GM12878 (cell line): Measurements from ENCODE around the gene CACNA1E. TPM values are rescaled to one million over a fixed set of nuclear protein-coding genes. Genes with fewer than 3 reads are reported as not detected.

Experiments
- ATAC-seq: fragments of 200-7000 bp; cut with Tn5 transposase; 3 replicates; pipeline ENCODE4 v1.9.1; 2020; ENCODE audit warnings: mild to moderate bottlenecking, moderate library complexity
- BruUV-seq: library from RNA; stranded (reverse); fragments of 400-500 nt; replicated peaks from 2 replicates; lab custom pipeline; 2021; lab: Mats Ljungman, UMichigan
- CTCF ChIA-PET: fragments of 300-600 bp; sonication (Branson Sonifier 250); formaldehyde crosslinking; extraction: SDS; loops from one replicate; lab custom pipeline; 2021; ENCODE audit warnings: inconsistent platforms; lab: Yijun Ruan, JAX
- POLR2A ChIA-PET: fragments of 350-600 bp; formaldehyde crosslinking; extraction: SDS; loops from one replicate; lab custom pipeline; 2021; ENCODE audit warnings: inconsistent platforms; lab: Charles Lee
- RAD21 ChIA-PET: fragments of 300-600 bp; sonication (Branson Sonifier 250); formaldehyde crosslinking; loops from one replicate; lab custom pipeline; 2023; ENCODE audit warnings: antibody characterized with exemption; ENCODE audit not compliant: unreplicated experiment; lab: Charles Lee
- SMC1A ChIA-PET: fragments of 300-600 bp; sonication (Branson Sonifier 250); formaldehyde crosslinking; loops from one replicate; lab custom pipeline; 2023; ENCODE audit not compliant: unreplicated experiment, uncharacterized antibody; lab: Charles Lee
- DNase-seq: peaks from one replicate; pipeline ENCODE4 v3.0.0-alpha.2; 2011; ENCODE audit warnings: low read depth, low spot score
- FAIRE-seq: peaks from 3 replicates; lab custom pipeline; 2011; peaks lifted over from hg19 to GRCh38; lab: Jason Lieb, UNC
- H2AFZ ChIP-seq: 2 replicates; pipeline ENCODE4 v1.6.0; 2011; ENCODE audit warnings: low read depth, low read length, control low read depth; ENCODE audit not compliant: control insufficient read depth
- H3K27ac ChIP-seq: 2 replicates; pipeline ENCODE4 v1.5.1; 2011; ENCODE audit warnings: control low read depth; ENCODE audit not compliant: control insufficient read depth, insufficient read depth
- H3K27me3 ChIP-seq, 2 experiments: replicated peaks in 1 of 2; 2 replicates each; pipeline versions ENCODE4 v1.6.0 to v1.6.1; 2011; ENCODE audit warnings: low read length in 1 of 2; ENCODE audit not compliant: control insufficient read depth in 2 of 2, insufficient read depth in 2 of 2
- H3K36me3 ChIP-seq, 2 experiments: 2 replicates each; pipeline ENCODE4 v1.5.1; 2011; ENCODE audit warnings: low read length in 1 of 2; ENCODE audit not compliant: control insufficient read depth in 2 of 2, insufficient read depth in 2 of 2
- H3K4me1 ChIP-seq: 2 replicates; pipeline ENCODE4 v1.6.1; 2011; ENCODE audit warnings: mild to moderate bottlenecking, low read length, moderate library complexity, mixed read lengths; ENCODE audit not compliant: control insufficient read depth, insufficient read depth
- H3K4me2 ChIP-seq: 2 replicates; pipeline ENCODE4 v1.6.0; 2011; ENCODE audit warnings: control low read depth; ENCODE audit not compliant: control insufficient read depth, insufficient read depth
- H3K4me3 ChIP-seq: fragments of 200-600 bp; sonication (generic); 2 replicates; pipeline ENCODE4 v1.5.1; 2016
- H3K79me2 ChIP-seq: 2 replicates; pipeline ENCODE4 v1.6.0; 2011; ENCODE audit warnings: low read length; ENCODE audit not compliant: control insufficient read depth, insufficient read depth
- H3K9ac ChIP-seq: 2 replicates; pipeline ENCODE4 v1.8.0; 2011; ENCODE audit warnings: low read length, control low read depth, mixed read lengths; ENCODE audit not compliant: control insufficient read depth, insufficient read depth
- H3K9me3 ChIP-seq: replicated peaks from 3 replicates; pipeline ENCODE4 v1.5.1; 2011; ENCODE audit warnings: mild to moderate bottlenecking, low read length; ENCODE audit not compliant: control insufficient read depth, insufficient read depth
- H4K20me1 ChIP-seq: 2 replicates; pipeline ENCODE4 v1.6.0; 2011; ENCODE audit not compliant: control insufficient read depth, insufficient read depth
- BHLHE40 ChIP-seq, 2 experiments: fragments of 450-650 bp in 1 of 2; IDR thresholded peaks; 2 replicates each; pipeline ENCODE4 v1.6.1; 2011 to 2017; ENCODE audit warnings: low read depth in 2 of 2, borderline replicate concordance in 1 of 2, improper control_type of control experiment in 1 of 2, low read length in 1 of 2, mild to moderate bottlenecking in 1 of 2
- HDAC2 ChIP-seq: fragments of 200-600 bp; sonication (generic); IDR thresholded peaks from 2 replicates; pipeline ENCODE4 v1.6.1; 2017
- MTA3 ChIP-seq: IDR thresholded peaks from 2 replicates; pipeline ENCODE4 v1.6.1; 2012; ENCODE audit warnings: low read length, inconsistent platforms, borderline replicate concordance
- NFYA ChIP-seq: IDR thresholded peaks from 2 replicates; pipeline ENCODE4 v1.6.1; 2011; ENCODE audit warnings: low read depth, mild to moderate bottlenecking, low read length, improper control_type of control experiment, borderline replicate concordance
- PAX5 ChIP-seq: IDR thresholded peaks from 2 replicates; pipeline ENCODE4 v1.6.1; 2011; ENCODE audit warnings: low read depth, low read length, borderline replicate concordance
- POLR2AphosphoS5 ChIP-seq: IDR thresholded peaks from 2 replicates; pipeline ENCODE4 v1.6.1; 2011; ENCODE audit warnings: mild to moderate bottlenecking, low read length, inconsistent platforms
- SPI1 ChIP-seq: IDR thresholded peaks from 2 replicates; pipeline ENCODE4 v1.6.1; 2011; ENCODE audit warnings: low read depth, mild to moderate bottlenecking, low read length, moderate library complexity, borderline replicate concordance; ENCODE audit not compliant: insufficient read depth
- TCF12 ChIP-seq: IDR thresholded peaks from 2 replicates; pipeline ENCODE4 v1.6.1; 2011; ENCODE audit warnings: low read depth, mild to moderate bottlenecking, low read length
- WGBS: methylation state at CpG from one replicate; pipeline ENCODE4 v1.1.6; 2016; ENCODE audit warnings: low lambda C conversion rate; ENCODE audit not compliant: insufficient replicate concordance, insufficient coverage; ENCODE audit errors: missing lambda C conversion rate; 5-methylcytosine and 5-hydroxymethylcytosine counted together
- in situ Hi-C: fragments of 300-500 bp; cut with MboI; formaldehyde crosslinking; loops from 9 replicates; pipeline ENCODE4 v1.14.3; 2018; ENCODE audit warnings: mixed read lengths
- intact Hi-C: fragments of 100-400 bp; cut with micrococcal nuclease; formaldehyde crosslinking; loops from one replicate; pipeline ENCODE4 v1.14.2; 2022; ENCODE audit not compliant: unreplicated experiment
- polyA plus RNA-seq, 11 experiments: library from polyadenylated mRNA; depleted of rRNA in 4 of 11; unstranded in 6 of 11; stranded (reverse) in 5 of 11; fragments of >200 nt; fragmentation: Nextera tagmentation in 4 of 11; fragmentation: Illumina TruSeq in 1 of 11; extraction: Ambion mirVana in 4 of 11; extraction: Trizol in 1 of 11; gene quantifications; 1 replicate in 1 of 11; 2 replicates in 10 of 11; pipeline versions ENCODE4 v1.2.1 to v1.2.3, GENCODE V29; 2011 to 2016; ENCODE audit warnings: inconsistent platforms in 2 of 11, missing spikeins in 2 of 11, low read depth in 1 of 11
- total RNA-seq, 4 experiments: library from RNA; depleted of rRNA in 3 of 4; stranded (reverse); fragments of >200 nt in 3 of 4; fragmentation: Illumina TruSeq in 1 of 4; extraction: Trizol in 1 of 4; gene quantifications; 2 replicates each; pipeline versions ENCODE4 v1.2.1 to v1.2.3, GENCODE V29; 2013 to 2021
- TF ChIP-seq, protein P1 (sequence below): fragments of 450-650 bp; IDR thresholded peaks from 2 replicates; pipeline ENCODE4 v1.6.1; 2017; ENCODE audit warnings: mild to moderate bottlenecking, moderate library complexity
- TF ChIP-seq, protein P2 (sequence below): fragments of 450-650 bp; IDR thresholded peaks from 2 replicates; pipeline ENCODE4 v1.6.1; 2018; ENCODE audit warnings: borderline replicate concordance, mild to moderate bottlenecking; ENCODE audit not compliant: partially characterized antibody

Gene CACNA1E
- total and polyA plus RNA-seq, 10 of the 15 experiments (the other 5 are each of a cell fraction or from before 2014, with no cell fraction given), result 0.57 to 22.0 (median 8.5) TPM

DNA sequence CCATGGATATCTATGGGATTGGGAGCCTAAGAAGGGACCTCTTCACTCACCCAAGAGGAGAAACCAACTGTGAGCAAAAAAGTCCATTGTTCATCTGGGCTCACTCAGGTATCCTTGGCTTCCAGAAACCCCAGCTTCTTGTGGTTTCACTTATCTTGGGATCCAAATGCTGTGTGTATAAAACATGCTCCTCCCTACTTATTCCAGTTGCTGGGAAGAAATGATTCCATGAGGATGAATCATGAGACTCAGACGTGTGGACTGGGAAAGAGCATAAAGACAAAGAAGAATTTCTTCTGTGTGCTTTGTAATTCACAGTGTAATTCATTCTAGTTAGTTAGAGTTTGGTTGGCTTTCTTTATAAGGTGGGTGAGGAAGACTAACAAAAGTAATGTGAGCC is 294.5 kb downstream of the CACNA1E start:
- Histone ChIP-seq H2AFZ (no peak overlapping the region), H3K27ac (no peak overlapping the region), H3K4me3 (no peak overlapping the region), H3K9ac (no peak overlapping the region), H4K20me1 (no peaks in the 10 kb centered on the region), H3K36me3 (peaks cover 0 to 1% of the 10 kb centered on the region in 2 experiments; a peak in 1 of 4 replicates), H3K9me3 (no peaks in the 10 kb centered on the region), H3K4me2 (no peak overlapping the region), H3K4me1 (no peaks in the 10 kb centered on the region), H3K27me3 (no peaks in the 10 kb centered on the region), H3K79me2 (no peaks in the 10 kb centered on the region)
- in situ Hi-C loops, result no loop called here
- WGBS, result 5% methylated on average over 1 of the region's 1 CpG
- SMC1A ChIA-PET, result no interaction called here
- CTCF ChIA-PET, result no interaction called here
- DNase-seq (no peak), FAIRE-seq (no peak), ATAC-seq (no peak)
- intact Hi-C loops, result no loop called here
- BruUV-seq, result no TSS peak
- RAD21 ChIA-PET, result no interaction called here
- no peak for TF ChIP-seq NFYA
- no peak for TF ChIP-seq SPI1
- TF ChIP-seq TCF12, result no peak
- TF ChIP-seq, protein P1, sequence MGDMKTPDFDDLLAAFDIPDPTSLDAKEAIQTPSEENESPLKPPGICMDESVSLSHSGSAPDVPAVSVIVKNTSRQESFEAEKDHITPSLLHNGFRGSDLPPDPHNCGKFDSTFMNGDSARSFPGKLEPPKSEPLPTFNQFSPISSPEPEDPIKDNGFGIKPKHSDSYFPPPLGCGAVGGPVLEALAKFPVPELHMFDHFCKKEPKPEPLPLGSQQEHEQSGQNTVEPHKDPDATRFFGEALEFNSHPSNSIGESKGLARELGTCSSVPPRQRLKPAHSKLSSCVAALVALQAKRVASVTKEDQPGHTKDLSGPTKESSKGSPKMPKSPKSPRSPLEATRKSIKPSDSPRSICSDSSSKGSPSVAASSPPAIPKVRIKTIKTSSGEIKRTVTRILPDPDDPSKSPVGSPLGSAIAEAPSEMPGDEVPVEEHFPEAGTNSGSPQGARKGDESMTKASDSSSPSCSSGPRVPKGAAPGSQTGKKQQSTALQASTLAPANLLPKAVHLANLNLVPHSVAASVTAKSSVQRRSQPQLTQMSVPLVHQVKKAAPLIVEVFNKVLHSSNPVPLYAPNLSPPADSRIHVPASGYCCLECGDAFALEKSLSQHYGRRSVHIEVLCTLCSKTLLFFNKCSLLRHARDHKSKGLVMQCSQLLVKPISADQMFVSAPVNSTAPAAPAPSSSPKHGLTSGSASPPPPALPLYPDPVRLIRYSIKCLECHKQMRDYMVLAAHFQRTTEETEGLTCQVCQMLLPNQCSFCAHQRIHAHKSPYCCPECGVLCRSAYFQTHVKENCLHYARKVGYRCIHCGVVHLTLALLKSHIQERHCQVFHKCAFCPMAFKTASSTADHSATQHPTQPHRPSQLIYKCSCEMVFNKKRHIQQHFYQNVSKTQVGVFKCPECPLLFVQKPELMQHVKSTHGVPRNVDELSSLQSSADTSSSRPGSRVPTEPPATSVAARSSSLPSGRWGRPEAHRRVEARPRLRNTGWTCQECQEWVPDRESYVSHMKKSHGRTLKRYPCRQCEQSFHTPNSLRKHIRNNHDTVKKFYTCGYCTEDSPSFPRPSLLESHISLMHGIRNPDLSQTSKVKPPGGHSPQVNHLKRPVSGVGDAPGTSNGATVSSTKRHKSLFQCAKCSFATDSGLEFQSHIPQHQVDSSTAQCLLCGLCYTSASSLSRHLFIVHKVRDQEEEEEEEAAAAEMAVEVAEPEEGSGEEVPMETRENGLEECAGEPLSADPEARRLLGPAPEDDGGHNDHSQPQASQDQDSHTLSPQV, result no peak
- no peak for TF ChIP-seq HDAC2
- no peak for TF ChIP-seq PAX5
- TF ChIP-seq, protein P2, sequence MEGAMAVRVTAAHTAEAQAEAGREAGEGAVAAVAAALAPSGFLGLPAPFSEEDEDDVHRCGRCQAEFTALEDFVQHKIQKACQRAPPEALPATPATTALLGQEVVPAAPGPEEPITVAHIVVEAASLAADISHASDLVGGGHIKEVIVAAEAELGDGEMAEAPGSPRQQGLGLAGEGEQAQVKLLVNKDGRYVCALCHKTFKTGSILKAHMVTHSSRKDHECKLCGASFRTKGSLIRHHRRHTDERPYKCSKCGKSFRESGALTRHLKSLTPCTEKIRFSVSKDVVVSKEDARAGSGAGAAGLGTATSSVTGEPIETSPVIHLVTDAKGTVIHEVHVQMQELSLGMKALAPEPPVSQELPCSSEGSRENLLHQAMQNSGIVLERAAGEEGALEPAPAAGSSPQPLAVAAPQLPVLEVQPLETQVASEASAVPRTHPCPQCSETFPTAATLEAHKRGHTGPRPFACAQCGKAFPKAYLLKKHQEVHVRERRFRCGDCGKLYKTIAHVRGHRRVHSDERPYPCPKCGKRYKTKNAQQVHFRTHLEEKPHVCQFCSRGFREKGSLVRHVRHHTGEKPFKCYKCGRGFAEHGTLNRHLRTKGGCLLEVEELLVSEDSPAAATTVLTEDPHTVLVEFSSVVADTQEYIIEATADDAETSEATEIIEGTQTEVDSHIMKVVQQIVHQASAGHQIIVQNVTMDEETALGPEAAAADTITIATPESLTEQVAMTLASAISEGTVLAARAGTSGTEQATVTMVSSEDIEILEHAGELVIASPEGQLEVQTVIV, result no peak
- TF ChIP-seq POLR2AphosphoS5, result no peak
- no peak for TF ChIP-seq MTA3
- no peak for TF ChIP-seq BHLHE40 (IDR thresholded peaks at IDR 0.05; ENCODE audit: borderline replicate concordance in 1 of 2, low read depth in 2 of 2, low read length in 1 of 2)
- POLR2A ChIA-PET, result no interaction called here
